ENCODE data around the gene ASTN2.

- TF ChIP-seq SREBF2 (IDR thresholded peaks at IDR 0.05) = no peak
- TF ChIP-seq, protein P1, sequence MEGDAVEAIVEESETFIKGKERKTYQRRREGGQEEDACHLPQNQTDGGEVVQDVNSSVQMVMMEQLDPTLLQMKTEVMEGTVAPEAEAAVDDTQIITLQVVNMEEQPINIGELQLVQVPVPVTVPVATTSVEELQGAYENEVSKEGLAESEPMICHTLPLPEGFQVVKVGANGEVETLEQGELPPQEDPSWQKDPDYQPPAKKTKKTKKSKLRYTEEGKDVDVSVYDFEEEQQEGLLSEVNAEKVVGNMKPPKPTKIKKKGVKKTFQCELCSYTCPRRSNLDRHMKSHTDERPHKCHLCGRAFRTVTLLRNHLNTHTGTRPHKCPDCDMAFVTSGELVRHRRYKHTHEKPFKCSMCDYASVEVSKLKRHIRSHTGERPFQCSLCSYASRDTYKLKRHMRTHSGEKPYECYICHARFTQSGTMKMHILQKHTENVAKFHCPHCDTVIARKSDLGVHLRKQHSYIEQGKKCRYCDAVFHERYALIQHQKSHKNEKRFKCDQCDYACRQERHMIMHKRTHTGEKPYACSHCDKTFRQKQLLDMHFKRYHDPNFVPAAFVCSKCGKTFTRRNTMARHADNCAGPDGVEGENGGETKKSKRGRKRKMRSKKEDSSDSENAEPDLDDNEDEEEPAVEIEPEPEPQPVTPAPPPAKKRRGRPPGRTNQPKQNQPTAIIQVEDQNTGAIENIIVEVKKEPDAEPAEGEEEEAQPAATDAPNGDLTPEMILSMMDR (IDR thresholded peaks at IDR 0.05) = no peak
- TF ChIP-seq POLR2A (IDR thresholded peaks at IDR 0.05; ENCODE audit: low read length) = no peak
- TF ChIP-seq, protein P2, sequence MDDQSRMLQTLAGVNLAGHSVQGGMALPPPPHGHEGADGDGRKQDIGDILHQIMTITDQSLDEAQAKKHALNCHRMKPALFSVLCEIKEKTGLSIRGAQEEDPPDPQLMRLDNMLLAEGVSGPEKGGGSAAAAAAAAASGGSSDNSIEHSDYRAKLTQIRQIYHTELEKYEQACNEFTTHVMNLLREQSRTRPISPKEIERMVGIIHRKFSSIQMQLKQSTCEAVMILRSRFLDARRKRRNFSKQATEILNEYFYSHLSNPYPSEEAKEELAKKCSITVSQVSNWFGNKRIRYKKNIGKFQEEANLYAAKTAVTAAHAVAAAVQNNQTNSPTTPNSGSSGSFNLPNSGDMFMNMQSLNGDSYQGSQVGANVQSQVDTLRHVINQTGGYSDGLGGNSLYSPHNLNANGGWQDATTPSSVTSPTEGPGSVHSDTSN (IDR thresholded peaks at IDR 0.05) = no peak
- TF ChIP-seq BHLHE40 (IDR thresholded peaks at IDR 0.05; ENCODE audit: low read depth, low read length) = no peak
- no peak for TF ChIP-seq ZC3H11A (IDR thresholded peaks at IDR 0.05)
- no peak for TF ChIP-seq MAX (IDR thresholded peaks at IDR 0.05)
- TF ChIP-seq RAD21 (conservative IDR thresholded peaks at IDR 0.05 in 1 of 2, IDR thresholded peaks at IDR 0.05 in 1 of 2) = no peak
These were observed 190.2 kb downstream of the ASTN2 start for GRCh38 chr9:117224695-117225094.
